Endothelial cell of umbilical vein (primary cell): Measurements from ENCODE around the gene TSPAN14.

ENCODE experiments used
- EZH2 ChIP-seq: IDR thresholded peaks from 2 replicates; pipeline ENCODE4 v1.6.1; 2012; ENCODE audit warnings: borderline replicate concordance, low read depth, mild to moderate bottlenecking, moderate library complexity, low read length, inconsistent platforms; ENCODE audit not compliant: severe bottlenecking
- GATA2 ChIP-seq: IDR thresholded peaks from 2 replicates; pipeline ENCODE4 v1.7.0; 2011; ENCODE audit warnings: low read depth, mild to moderate bottlenecking, moderate library complexity, mixed read lengths, low read length; ENCODE audit not compliant: insufficient read length, insufficient read depth
- POLR2A ChIP-seq: IDR thresholded peaks from 2 replicates; pipeline ENCODE4 v1.6.1; 2012; ENCODE audit warnings: low read depth, mild to moderate bottlenecking, control low read depth, low read length
- TF ChIP-seq, protein P1 (sequence below), 2 donors: IDR thresholded peaks; 1 replicate in 1 of 2; 2 replicates in 1 of 2; pipeline ENCODE4 v1.5.1; 2011; ENCODE audit warnings: low read length in 2 of 2, mild to moderate bottlenecking in 2 of 2, moderate library complexity in 2 of 2, control low read depth in 1 of 2, inconsistent platforms in 1 of 2, low read depth in 1 of 2; ENCODE audit not compliant: insufficient read depth in 1 of 2; ENCODE audit errors: extremely low read depth in 1 of 2
- TF ChIP-seq, protein P2 (sequence below): IDR thresholded peaks from 2 replicates; pipeline ENCODE4 v1.6.1; 2011; ENCODE audit not compliant: insufficient read depth, insufficient read length

DNA sequence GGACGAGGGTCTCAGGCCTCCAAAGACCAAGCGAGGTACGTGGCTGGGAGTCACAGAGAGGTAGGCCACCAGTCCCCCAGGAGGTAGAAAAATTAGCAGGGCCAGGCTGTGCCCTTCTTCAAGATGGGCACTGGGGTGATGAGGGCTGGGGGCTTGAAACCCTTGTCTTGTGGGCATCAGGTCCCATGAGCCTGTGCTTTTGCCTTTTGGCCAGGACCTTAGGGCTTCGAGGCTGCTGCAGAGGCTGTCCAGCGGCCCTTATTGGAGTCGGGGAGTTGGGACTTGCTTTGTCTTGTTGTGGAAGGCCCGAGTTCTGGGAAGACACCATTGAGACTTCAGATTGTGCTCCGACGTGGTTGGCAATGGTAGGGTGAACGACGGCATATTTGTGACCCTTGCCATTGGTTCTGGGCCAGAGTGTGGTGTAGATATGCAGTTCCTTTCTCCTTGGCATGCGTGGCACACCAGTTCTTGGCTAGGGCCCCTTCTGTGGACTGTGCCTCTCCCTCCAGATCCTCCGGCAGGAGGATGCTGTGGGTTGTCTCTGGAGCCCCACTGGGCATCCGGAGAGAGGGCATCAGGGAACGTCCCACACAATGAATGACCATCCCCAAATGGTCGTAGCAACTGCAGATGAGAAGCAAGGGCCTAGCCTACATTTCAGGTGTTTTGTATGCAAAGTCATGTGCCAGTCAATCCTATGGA is 84.5 kb downstream of the TSPAN14 start:
- TF ChIP-seq, protein P1, sequence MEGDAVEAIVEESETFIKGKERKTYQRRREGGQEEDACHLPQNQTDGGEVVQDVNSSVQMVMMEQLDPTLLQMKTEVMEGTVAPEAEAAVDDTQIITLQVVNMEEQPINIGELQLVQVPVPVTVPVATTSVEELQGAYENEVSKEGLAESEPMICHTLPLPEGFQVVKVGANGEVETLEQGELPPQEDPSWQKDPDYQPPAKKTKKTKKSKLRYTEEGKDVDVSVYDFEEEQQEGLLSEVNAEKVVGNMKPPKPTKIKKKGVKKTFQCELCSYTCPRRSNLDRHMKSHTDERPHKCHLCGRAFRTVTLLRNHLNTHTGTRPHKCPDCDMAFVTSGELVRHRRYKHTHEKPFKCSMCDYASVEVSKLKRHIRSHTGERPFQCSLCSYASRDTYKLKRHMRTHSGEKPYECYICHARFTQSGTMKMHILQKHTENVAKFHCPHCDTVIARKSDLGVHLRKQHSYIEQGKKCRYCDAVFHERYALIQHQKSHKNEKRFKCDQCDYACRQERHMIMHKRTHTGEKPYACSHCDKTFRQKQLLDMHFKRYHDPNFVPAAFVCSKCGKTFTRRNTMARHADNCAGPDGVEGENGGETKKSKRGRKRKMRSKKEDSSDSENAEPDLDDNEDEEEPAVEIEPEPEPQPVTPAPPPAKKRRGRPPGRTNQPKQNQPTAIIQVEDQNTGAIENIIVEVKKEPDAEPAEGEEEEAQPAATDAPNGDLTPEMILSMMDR (IDR thresholded peaks at IDR 0.05; ENCODE audit: extremely low read depth in 1 of 2, insufficient read depth in 1 of 2, low read depth in 1 of 2, low read length in 2 of 2): no peak
- TF ChIP-seq POLR2A: no peak
- no peak for TF ChIP-seq EZH2
- TF ChIP-seq, protein P2, sequence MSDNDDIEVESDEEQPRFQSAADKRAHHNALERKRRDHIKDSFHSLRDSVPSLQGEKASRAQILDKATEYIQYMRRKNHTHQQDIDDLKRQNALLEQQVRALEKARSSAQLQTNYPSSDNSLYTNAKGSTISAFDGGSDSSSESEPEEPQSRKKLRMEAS: no peak
- TF ChIP-seq GATA2: no peak
